Neural cell (in vitro differentiated cells): ENCODE results near the gene TIAL1.
"Not testable (repeated sequence)": the region's sequence is repeated elsewhere in the genome, so short reads cannot be mapped to it uniquely, and the experiment has no call there.

Source experiments
- CTCF ChIP-seq: fragments of 450-650 bp; IDR thresholded peaks from 2 replicates; pipeline ENCODE4 v1.5.1; 2014; ENCODE audit warnings: antibody characterized with exemption, mild to moderate bottlenecking, moderate library complexity; ENCODE audit not compliant: poor library complexity, severe bottlenecking
- EP300 ChIP-seq: fragments of 450-650 bp; conservative IDR thresholded peaks from 2 replicates; pipeline ENCODE4 v1.6.1; 2014; ENCODE audit warnings: antibody characterized with exemption, mild to moderate bottlenecking, moderate library complexity; ENCODE audit not compliant: poor library complexity, severe bottlenecking
- EZH2 ChIP-seq: fragments of 200-600, 300-800 bp; shearing (Covaris generic), sonication (generic); IDR thresholded peaks from 2 replicates; pipeline ENCODE4 v1.6.1; 2014; ENCODE audit warnings: antibody characterized with exemption, low read length, borderline replicate concordance, mild to moderate bottlenecking; ENCODE audit not compliant: insufficient read depth, poor library complexity, severe bottlenecking
- POLR2AphosphoS5 ChIP-seq: IDR thresholded peaks from 2 replicates; pipeline ENCODE4 v1.6.1; 2012

- not testable (repeated sequence) for TF ChIP-seq EP300, POLR2AphosphoS5, CTCF, EZH2
Observed at GRCh38 chr10:119532791-119533190, 64.0 kb downstream of the TIAL1 start.
